A549 (cell line): Measurements from ENCODE around the gene ESR1. TPM values are rescaled to one million over a fixed set of nuclear protein-coding genes. Genes with fewer than 3 reads are reported as not detected.

Source experiments
- ATAC-seq, 2 experiments: fragments of 200-7000 bp in 1 of 2; fragments of >200 bp in 1 of 2; cut with Nextera tagmentation in 1 of 2; cut with Tn5 transposase in 1 of 2; 3 replicates each; pipeline versions ENCODE4 v1.8.0 to v1.9.1; 2018 to 2020; ENCODE audit warnings: mild to moderate bottlenecking in 1 of 2, moderate library complexity in 1 of 2
- CTCF ChIA-PET: fragments of 300-600 bp; sonication (Branson Sonifier 250); formaldehyde crosslinking; extraction: SDS; loops from one replicate; lab custom pipeline; 2021; ENCODE audit warnings: antibody characterized with exemption, inconsistent platforms; lab: Yijun Ruan, JAX
- POLR2A ChIA-PET: fragments of 350-600 bp; formaldehyde crosslinking; extraction: SDS; loops from one replicate; lab custom pipeline; 2021; ENCODE audit warnings: antibody characterized with exemption, inconsistent platforms; lab: Yijun Ruan, JAX
- DNase-seq, 2 experiments: peaks; one replicate each; pipeline versions ENCODE4 v3.0.0 to v3.0.0-alpha.2; 2011 to 2016; ENCODE audit warnings: low read depth in 1 of 2, low spot score in 1 of 2
- FAIRE-seq: peaks from 2 replicates; lab custom pipeline; 2011; peaks lifted over from hg19 to GRCh38; lab: Jason Lieb, UNC
- H3K27ac ChIP-seq, 2 experiments: fragments of >200 bp; sonication (Bioruptor Twin); formaldehyde crosslinking; 3 replicates each; pipeline ENCODE4 v1.5.1; 2016 to 2017
- H3K4me1 ChIP-seq: fragments of >200 bp; sonication (Bioruptor Twin); formaldehyde crosslinking; 3 replicates; pipeline ENCODE4 v1.6.1; 2016
- H3K4me2 ChIP-seq: fragments of >200 bp; sonication (Bioruptor Twin); formaldehyde crosslinking; 3 replicates; pipeline ENCODE4 v1.6.1; 2016
- H3K4me3 ChIP-seq: fragments of >200 bp; sonication (Bioruptor Twin); formaldehyde crosslinking; 3 replicates; pipeline ENCODE4 v1.5.1; 2016
- H3K9me3 ChIP-seq: fragments of >200 bp; sonication (Bioruptor Twin); formaldehyde crosslinking; 3 replicates; pipeline ENCODE4 v1.6.1; 2016
- ATOH8 ChIP-seq: fragments of 250-450 bp; sonication (Bioruptor Pico); IDR thresholded peaks from 2 replicates; pipeline ENCODE4 v1.5.0; 2020; ENCODE audit warnings: low read depth, mild to moderate bottlenecking, moderate library complexity
- BHLHE40 ChIP-seq: IDR thresholded peaks from 2 replicates; pipeline ENCODE4 v1.6.1; 2012; ENCODE audit warnings: low read depth, low read length, inconsistent platforms
- CEBPB ChIP-seq, 2 experiments: fragments of >200 bp in 1 of 2; sonication (Bioruptor Twin) in 1 of 2; formaldehyde crosslinking in 1 of 2; IDR thresholded peaks; 2 replicates each; pipeline ENCODE4 v1.6.1; 2012 to 2016
- CHD2 ChIP-seq: fragments of 150-350 bp; IDR thresholded peaks from 2 replicates; pipeline ENCODE4 v1.6.1; 2014; ENCODE audit warnings: low read length; ENCODE audit not compliant: partially characterized antibody
- EHF ChIP-seq: fragments of 250-450 bp; sonication (Bioruptor Pico); IDR thresholded peaks from 2 replicates; pipeline ENCODE4 v1.5.0; 2020; ENCODE audit warnings: mild to moderate bottlenecking
- EP300 ChIP-seq, 2 experiments: fragments of >200 bp; sonication (Bioruptor Twin); formaldehyde crosslinking; IDR thresholded peaks; 2 replicates in 1 of 2; 3 replicates in 1 of 2; pipeline ENCODE4 v1.6.1; 2016 to 2017
- FOSB ChIP-seq: fragments of 250-450 bp; sonication (Bioruptor Pico); IDR thresholded peaks from 2 replicates; pipeline ENCODE4 v1.5.0; 2020; ENCODE audit warnings: mild to moderate bottlenecking, moderate library complexity
- FOXS1 ChIP-seq: fragments of 250-450 bp; sonication (Bioruptor Pico); IDR thresholded peaks from 2 replicates; pipeline ENCODE4 v1.5.0; 2020; ENCODE audit warnings: mild to moderate bottlenecking, moderate library complexity
- HDAC2 ChIP-seq: fragments of 200-600 bp; sonication (generic); IDR thresholded peaks from 2 replicates; pipeline ENCODE4 v1.6.1; 2016
- HEYL ChIP-seq: fragments of 250-450 bp; sonication (Bioruptor Pico); IDR thresholded peaks from 2 replicates; pipeline ENCODE4 v1.8.0; 2021; ENCODE audit warnings: mild to moderate bottlenecking, moderate library complexity
- HOXB13 ChIP-seq: fragments of 250-450 bp; sonication (Bioruptor Pico); IDR thresholded peaks from 2 replicates; pipeline ENCODE4 v1.5.0; 2020; ENCODE audit warnings: low read depth, mild to moderate bottlenecking, moderate library complexity
- KDM1A ChIP-seq: fragments of 200-600 bp; sonication (generic); IDR thresholded peaks from 2 replicates; pipeline ENCODE4 v1.6.1; 2016; ENCODE audit warnings: low read depth, mild to moderate bottlenecking
- NPAS2 ChIP-seq: fragments of 250-450 bp; sonication (Bioruptor Pico); IDR thresholded peaks from 2 replicates; pipeline ENCODE4 v1.8.0; 2022; ENCODE audit warnings: mild to moderate bottlenecking, moderate library complexity, borderline replicate concordance
- PHF8 ChIP-seq: fragments of 200-600 bp; sonication (generic); IDR thresholded peaks from 2 replicates; pipeline ENCODE4 v1.6.1; 2016; ENCODE audit warnings: low read depth, mild to moderate bottlenecking, antibody characterized with exemption, moderate library complexity, borderline replicate concordance
- POLR2A ChIP-seq: IDR thresholded peaks from 2 replicates; pipeline ENCODE4 v1.6.1; 2012; ENCODE audit warnings: mild to moderate bottlenecking, low read length
- RARB ChIP-seq: fragments of 250-450 bp; sonication (Bioruptor Pico); IDR thresholded peaks from 2 replicates; pipeline ENCODE4 v1.8.0; 2021; ENCODE audit warnings: mild to moderate bottlenecking, moderate library complexity
- RCOR1 ChIP-seq: fragments of 150-350 bp; IDR thresholded peaks from 2 replicates; pipeline ENCODE4 v1.6.1; 2014; ENCODE audit warnings: antibody characterized with exemption, low read length, low read depth
- REST ChIP-seq: fragments of 200-600 bp; sonication (generic); IDR thresholded peaks from 2 replicates; pipeline ENCODE4 v1.6.1; 2016; ENCODE audit warnings: antibody characterized with exemption, mild to moderate bottlenecking, moderate library complexity
- RFX5 ChIP-seq: fragments of 450-650 bp; IDR thresholded peaks from 2 replicates; pipeline ENCODE4 v1.7.1; 2014; ENCODE audit warnings: antibody characterized with exemption, mild to moderate bottlenecking, moderate library complexity
- RNF2 ChIP-seq: fragments of 200-600 bp; sonication (generic); IDR thresholded peaks from 2 replicates; pipeline ENCODE4 v1.6.1; 2016; ENCODE audit warnings: low read depth, mild to moderate bottlenecking, antibody characterized with exemption, moderate library complexity, borderline replicate concordance
- TFCP2L1 ChIP-seq: fragments of 250-450 bp; sonication (Bioruptor Pico); IDR thresholded peaks from 2 replicates; pipeline ENCODE4 v1.5.0; 2021; ENCODE audit warnings: mild to moderate bottlenecking
- ZFP36 ChIP-seq: fragments of 450-650 bp; IDR thresholded peaks from 2 replicates; pipeline ENCODE4 v1.6.1; 2014; ENCODE audit warnings: borderline replicate concordance; ENCODE audit not compliant: partially characterized antibody
- ZNF302 ChIP-seq: fragments of 250-450 bp; sonication (Bioruptor Pico); IDR thresholded peaks from 2 replicates; pipeline ENCODE4 v1.9.0; 2021; ENCODE audit warnings: inconsistent platforms, mild to moderate bottlenecking, moderate library complexity
- WGBS: methylation state at CpG from one replicate; pipeline ENCODE4 v1.1.6; 2017; ENCODE audit errors: missing lambda C conversion rate; 5-methylcytosine and 5-hydroxymethylcytosine counted together
- polyA plus RNA-seq, 4 experiments: library from polyadenylated mRNA; depleted of rRNA in 3 of 4; stranded (reverse); fragments of >200 nt; fragmentation: RNase III in 1 of 4; extraction: RNeasy Plus Mini Kit Qiagen cat#74134 plus additional on column Dnase treatment in 1 of 4; gene quantifications; 2 replicates in 3 of 4; 3 replicates in 1 of 4; pipeline ENCODE4 v1.2.3, GENCODE V29; 2011 to 2017
- TF ChIP-seq, protein P1 (sequence below): IDR thresholded peaks from 2 replicates; pipeline ENCODE4 v1.6.1; 2012; ENCODE audit warnings: low read depth, borderline replicate concordance
- TF ChIP-seq, protein P2 (sequence below): fragments of >200 bp; sonication (Bioruptor Twin); formaldehyde crosslinking; IDR thresholded peaks from 3 replicates; pipeline ENCODE4 v1.5.1; 2016

Gene ESR1
- polyA plus RNA-seq, 2 of the 4 experiments (the other 2 are of a cell fraction) = not detected

DNA sequence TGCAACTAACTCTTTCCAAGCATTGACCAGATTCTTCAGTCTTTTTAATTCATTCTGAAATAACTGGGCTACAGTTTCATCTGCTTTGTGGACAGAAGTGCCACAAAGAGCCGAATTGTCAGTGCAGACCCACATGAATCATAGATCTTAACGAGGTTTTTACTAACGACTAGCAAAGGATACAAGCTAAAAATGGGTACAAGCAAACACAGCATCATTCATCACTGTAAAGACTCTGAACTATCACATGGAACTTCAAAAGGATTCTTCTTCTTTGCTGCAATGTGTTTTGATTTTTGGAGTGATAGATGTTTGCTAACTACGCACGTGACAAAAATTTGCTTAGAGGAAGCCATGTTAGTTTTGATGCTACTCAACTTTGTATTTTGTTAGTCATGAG, 227.1 kb downstream of the ESR1 start (continued):
- TF ChIP-seq ZFP36 = no peak
- TF ChIP-seq, protein P1, sequence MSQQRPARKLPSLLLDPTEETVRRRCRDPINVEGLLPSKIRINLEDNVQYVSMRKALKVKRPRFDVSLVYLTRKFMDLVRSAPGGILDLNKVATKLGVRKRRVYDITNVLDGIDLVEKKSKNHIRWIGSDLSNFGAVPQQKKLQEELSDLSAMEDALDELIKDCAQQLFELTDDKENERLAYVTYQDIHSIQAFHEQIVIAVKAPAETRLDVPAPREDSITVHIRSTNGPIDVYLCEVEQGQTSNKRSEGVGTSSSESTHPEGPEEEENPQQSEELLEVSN = no peak
- TF ChIP-seq FOSB (CRISPR knock-in tag) = no peak
- TF ChIP-seq PHF8 = no peak
- TF ChIP-seq EP300 (IDR thresholded peaks at IDR 0.05) = no peak
- TF ChIP-seq ATOH8 (CRISPR knock-in tag) = no peak
- no peak for TF ChIP-seq KDM1A
- no peak for TF ChIP-seq HDAC2
- TF ChIP-seq, all 56 proteins: peak for 0

- ChIA-PET POLR2A (no interaction called here), CTCF (no interaction called here)
- H3K9me3 ChIP-seq = no peaks in the 10 kb centered on the region
- no peak for FAIRE-seq
- WGBS = 39% methylated on average over 2 of the region's 2 CpGs
- H3K27ac ChIP-seq = no peak overlapping the region
- TF ChIP-seq NPAS2 = no peak
- TF ChIP-seq RFX5 = no peak
- no peak for TF ChIP-seq HOXB13
- no peak for TF ChIP-seq BHLHE40
- TF ChIP-seq TFCP2L1 (CRISPR knock-in tag) = no peak
- TF ChIP-seq CHD2 = no peak
- TF ChIP-seq FOXS1 (CRISPR knock-in tag) = no peak
- TF ChIP-seq, all 56 proteins: peak for 0
- Histone ChIP-seq H3K4me3 (no peak overlapping the region), H3K4me1 (no peaks in the 10 kb centered on the region), H3K4me2 (no peak overlapping the region)
- DNase-seq (no peak), ATAC-seq (no peak)
Measured at GRCh38 chr6:152046118-152046517, 238.6 kb downstream of the ESR1 start.

DNA sequence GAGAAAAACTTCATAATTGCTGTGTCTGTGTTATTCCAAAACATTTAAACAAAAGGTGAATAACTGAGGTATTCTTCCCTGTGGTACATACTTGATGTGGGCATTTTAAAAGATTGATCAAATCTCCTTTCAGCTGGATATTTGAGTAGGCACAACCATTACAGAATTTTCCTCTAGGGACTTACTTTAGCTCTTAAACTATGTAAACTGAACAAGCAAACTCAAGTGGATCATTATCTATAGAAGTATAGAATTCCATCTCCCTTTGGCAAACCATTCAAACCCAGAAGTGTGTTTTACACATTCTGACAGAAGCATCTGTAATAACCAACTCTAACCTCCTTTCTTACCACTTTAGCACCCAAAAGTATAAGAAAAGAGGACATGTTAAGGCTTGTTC, 241.4 kb downstream of the ESR1 start:
- Histone ChIP-seq H3K4me1 (no peaks in the 10 kb centered on the region), H3K9me3 (no peaks in the 10 kb centered on the region), H3K27ac (no peak overlapping the region), H3K4me3 (no peak overlapping the region)
- no peak for FAIRE-seq
- CTCF ChIA-PET = no interaction called here
- TF ChIP-seq RNF2 (no peak), POLR2A (no peak), CEBPB (IDR thresholded peaks at IDR 0.05) (no peak), HEYL (CRISPR knock-in tag) (no peak), HOXB13 (no peak), RCOR1 (no peak), EHF (CRISPR knock-in tag) (no peak), ZFP36 (no peak), BHLHE40 (no peak), REST (no peak), ZNF302 (CRISPR knock-in tag) (no peak), RARB (no peak)
- TF ChIP-seq, protein P2, sequence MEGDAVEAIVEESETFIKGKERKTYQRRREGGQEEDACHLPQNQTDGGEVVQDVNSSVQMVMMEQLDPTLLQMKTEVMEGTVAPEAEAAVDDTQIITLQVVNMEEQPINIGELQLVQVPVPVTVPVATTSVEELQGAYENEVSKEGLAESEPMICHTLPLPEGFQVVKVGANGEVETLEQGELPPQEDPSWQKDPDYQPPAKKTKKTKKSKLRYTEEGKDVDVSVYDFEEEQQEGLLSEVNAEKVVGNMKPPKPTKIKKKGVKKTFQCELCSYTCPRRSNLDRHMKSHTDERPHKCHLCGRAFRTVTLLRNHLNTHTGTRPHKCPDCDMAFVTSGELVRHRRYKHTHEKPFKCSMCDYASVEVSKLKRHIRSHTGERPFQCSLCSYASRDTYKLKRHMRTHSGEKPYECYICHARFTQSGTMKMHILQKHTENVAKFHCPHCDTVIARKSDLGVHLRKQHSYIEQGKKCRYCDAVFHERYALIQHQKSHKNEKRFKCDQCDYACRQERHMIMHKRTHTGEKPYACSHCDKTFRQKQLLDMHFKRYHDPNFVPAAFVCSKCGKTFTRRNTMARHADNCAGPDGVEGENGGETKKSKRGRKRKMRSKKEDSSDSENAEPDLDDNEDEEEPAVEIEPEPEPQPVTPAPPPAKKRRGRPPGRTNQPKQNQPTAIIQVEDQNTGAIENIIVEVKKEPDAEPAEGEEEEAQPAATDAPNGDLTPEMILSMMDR = no peak
- TF ChIP-seq, all 56 proteins: peak for 0
- no peak overlapping the region for H3K4me2 ChIP-seq
- ATAC-seq (no peak), DNase-seq (no peak)
- POLR2A ChIA-PET = no interaction called here
